GM19438 (cell line): Measurements from ENCODE around the gene SLC6A3.

Experiments
- ATAC-seq: cut with Tn5 transposase; IDR thresholded peaks from one replicate; pipeline ENCODE4 v1.9.1; 2021; ENCODE audit warnings: low read depth; ENCODE audit not compliant: unreplicated experiment

SLC6A3 gene

DNA sequence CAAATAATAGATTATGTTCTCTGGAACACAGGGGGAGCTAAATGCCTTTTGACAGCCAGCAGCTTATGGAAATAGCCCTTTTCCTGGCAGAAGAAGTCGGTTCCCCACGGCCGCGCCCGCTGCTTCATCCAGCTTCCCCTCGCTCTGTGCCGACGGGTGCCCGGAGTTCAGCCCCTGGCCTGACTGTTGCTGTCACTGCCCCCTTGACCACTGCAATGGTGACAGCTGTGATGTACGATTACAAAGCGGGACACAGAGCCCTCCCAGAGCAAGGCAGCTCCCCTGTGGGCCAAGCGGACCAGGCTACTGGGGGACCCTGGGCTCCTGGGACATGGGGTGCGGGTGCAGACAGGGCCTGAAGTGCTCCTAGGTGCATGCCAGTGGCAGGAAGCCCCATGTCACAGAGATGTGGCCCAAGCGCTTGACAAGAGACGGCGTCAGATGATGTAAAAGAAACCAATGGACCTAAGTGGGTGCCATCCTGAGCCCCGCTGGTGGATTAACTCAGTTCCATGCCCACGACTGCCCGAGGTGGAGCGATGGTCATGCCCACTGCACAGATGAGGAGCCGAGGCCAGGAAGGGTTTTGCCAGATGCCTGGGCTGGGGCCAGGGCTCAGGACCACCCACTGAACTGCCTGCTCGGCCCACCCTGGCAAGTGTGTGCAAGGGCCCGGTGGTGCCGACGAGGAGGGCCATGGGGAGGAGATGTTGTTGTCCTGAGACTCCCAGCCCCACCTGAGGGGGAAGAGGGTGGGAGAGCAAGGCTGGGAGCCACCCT is 87.1 kb downstream of the SLC6A3 start:
- ATAC-seq: no peak

DNA sequence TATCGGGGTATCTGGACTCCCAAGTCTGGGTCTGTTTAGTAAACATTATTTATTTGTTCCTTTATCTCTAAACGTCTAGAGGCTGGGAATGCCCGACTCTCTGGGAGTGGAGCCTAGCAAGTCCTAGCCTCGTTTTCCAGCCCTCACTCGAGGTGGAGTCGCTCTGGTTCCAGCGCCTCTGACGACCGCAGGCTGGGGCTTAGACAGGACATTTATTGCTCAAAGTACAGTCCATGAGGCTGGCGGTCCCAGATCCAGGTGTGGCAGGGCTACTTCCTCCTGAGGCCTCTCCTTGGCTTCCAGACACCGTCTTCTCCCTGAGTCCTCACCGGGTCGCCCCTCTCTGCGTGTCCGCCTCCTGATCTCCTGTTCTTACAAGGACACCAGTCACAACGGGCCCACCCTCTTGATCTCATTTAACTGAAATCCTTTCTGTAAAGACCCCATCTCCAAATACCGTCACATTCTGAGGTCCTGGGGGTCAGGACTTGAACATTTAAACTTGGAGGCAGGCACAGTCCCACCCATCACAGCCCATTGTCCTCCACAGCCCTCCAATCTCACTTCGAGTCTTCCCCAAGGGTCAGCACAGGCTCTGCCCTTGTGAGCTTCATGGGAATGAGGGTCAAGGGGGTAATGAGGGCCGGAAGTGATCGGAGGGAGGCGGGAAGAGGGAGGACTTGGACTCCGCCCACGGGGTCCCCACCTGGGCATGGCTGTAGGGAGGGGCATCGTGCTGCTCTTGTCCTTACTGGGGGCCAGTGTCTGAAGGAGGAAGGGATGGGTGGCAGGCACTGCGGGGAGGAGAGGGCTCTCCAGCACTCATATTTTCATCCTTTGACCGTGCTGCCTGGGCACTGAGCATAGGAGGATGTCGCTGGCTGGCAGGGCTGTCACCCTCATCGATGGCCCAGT is 88.1 kb downstream of the SLC6A3 start:
- ATAC-seq: no peak

DNA sequence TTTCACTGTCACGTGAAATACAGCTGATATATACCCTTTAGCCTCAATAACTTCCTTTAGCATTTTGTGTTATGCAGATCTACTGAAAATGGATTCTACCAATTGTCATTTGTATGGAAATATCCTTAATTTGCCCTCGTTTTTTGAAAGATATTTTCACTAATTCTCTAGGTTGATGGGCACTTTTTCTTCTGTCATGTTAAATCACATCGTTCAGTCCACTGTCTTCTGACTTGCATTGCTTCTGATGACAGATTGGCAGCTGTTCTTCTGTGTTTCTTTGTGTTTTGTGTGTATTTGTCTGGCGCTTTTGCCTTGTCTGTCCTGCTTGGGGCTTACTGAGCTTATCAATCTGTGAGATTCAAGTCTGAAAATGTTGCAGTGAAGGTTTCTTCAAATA is 90.7 kb downstream of the SLC6A3 start:
- ATAC-seq: no peak

GRCh38 chr5:1352231-1353219 is 92.7 kb downstream of the SLC6A3 start:
- no peak for ATAC-seq

DNA sequence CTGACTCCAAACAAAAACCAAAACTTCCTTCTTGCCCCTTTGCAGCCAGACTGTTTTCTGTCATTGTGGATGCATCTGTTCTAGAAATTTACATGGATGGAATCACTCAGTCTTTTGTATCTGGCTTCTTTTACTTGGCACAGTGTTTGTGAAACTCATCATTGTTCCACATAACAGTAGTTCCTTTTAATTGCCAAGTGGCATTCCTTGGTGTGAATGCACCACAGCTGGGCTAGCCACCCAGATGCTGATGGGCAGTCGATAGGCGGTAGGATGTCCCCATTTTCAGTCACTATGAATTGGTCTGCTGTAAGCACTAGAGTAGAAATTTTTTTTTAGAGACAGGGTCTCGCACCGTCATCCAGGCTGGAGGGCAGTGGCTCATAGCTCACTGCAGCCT is 94.1 kb downstream of the SLC6A3 start:
- ATAC-seq: no peak

DNA sequence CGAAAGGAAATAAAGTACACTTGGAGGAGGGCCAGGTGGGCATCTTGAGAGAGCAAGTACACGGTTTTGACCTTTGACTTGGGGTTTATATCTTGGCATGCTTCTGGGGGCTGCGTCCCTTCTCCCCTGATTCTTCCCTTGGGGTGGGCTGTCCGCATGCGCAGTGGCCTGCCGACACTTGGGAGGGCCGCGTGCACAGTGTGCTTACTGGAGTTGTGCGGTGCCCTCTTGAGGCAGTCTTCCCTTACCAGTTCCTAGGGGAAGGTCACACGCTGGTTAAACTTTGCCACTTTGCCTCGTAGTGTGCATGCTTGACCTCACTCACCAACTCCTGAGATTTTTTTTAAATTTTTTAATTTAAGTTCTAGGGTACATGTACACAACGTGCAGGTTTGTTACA is 96.0 kb downstream of the SLC6A3 start:
- ATAC-seq: no peak

DNA sequence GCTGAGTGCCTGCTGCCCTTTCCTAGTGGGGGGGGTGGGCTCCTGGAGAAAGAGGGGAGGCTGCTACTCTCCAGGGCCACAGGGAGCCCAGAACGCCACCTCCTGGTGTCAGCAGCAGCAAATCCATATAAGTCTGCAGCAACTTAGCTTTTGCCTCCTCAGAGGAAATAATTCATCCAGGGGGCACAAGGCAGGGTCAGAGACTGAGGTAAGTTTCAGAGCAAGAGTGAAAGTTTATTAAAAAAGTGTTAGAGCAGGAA is 96.3 kb downstream of the SLC6A3 start:
- ATAC-seq: no peak

DNA sequence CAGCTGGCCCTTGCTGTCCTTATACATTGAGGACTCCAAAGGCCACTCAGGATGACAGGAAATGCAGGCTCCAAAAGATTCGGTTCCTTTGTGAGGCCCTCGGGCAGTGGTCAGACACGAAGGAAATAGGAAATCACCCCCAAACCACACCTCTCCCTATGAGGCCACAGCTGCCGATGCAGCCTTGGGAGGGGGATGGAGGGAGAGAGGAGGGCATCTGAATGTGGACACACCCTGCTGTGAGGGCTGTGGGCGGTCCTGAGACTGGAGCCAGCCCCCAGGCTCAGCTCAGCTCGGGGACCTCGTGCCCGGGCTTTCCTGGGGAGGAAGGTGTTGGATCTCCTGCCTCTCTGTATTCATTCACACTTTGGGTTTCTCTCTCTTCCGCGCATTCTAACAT is 97.7 kb downstream of the SLC6A3 start:
- no peak for ATAC-seq

- ATAC-seq: no peak
Measured at GRCh38 chr5:1346627-1347440, 98.4 kb downstream of the SLC6A3 start.

GRCh38 chr5:1345876-1346626 is 99.2 kb downstream of the SLC6A3 start:
- ATAC-seq: no peak

GRCh38 chr5:1344975-1345838 is 100.0 kb downstream of the SLC6A3 start, which contains the start of gene CLPTM1L:
Gene CLPTM1L, minus strand, starts transcription at chr5:1345099. Its CDS starts 258 bp downstream, at chr5:1344841.
- peak; percentile 61 for ATAC-seq

GRCh38 chr5:1343931-1344901 is 101.0 kb downstream of the SLC6A3 start:
- ATAC-seq: no peak

GRCh38 chr5:1343315-1343751 is 101.9 kb downstream of the SLC6A3 start:
- no peak for ATAC-seq
